HepG2 (cell line): ENCODE measurements around the gene ALDH3B1. TPM values are rescaled to one million over a fixed set of nuclear protein-coding genes. Genes with fewer than 3 reads are reported as not detected.

Source experiments
- CENPT ChIP-seq: sonication (generic); formaldehyde crosslinking; IDR thresholded peaks from 2 replicates; pipeline ENCODE4 v1.8.0; 2022; ENCODE audit warnings: low read depth, mild to moderate bottlenecking, moderate library complexity, missing genetic modification reagents
- DNMT1 ChIP-seq: sonication (generic); formaldehyde crosslinking; IDR thresholded peaks from 2 replicates; pipeline ENCODE4 v1.5.1; 2020; ENCODE audit warnings: mild to moderate bottlenecking, missing genetic modification reagents
- KAT8 ChIP-seq: IDR thresholded peaks from 2 replicates; pipeline ENCODE4 v1.6.1; 2016; ENCODE audit warnings: missing genetic modification reagents, missing compliant biosample characterization
- MIER2 ChIP-seq: IDR thresholded peaks from 2 replicates; pipeline ENCODE4 v1.6.1; 2016; ENCODE audit warnings: missing biosample characterization, missing genetic modification reagents
- MZF1 ChIP-seq: sonication (generic); formaldehyde crosslinking; IDR thresholded peaks from 2 replicates; pipeline ENCODE4 v1.8.1; 2023; ENCODE audit warnings: mild to moderate bottlenecking, missing genetic modification reagents, borderline replicate concordance
- NCOR1 ChIP-seq: fragments of 200-600 bp; sonication (generic); IDR thresholded peaks from 2 replicates; pipeline ENCODE4 v1.7.0; 2017; ENCODE audit warnings: antibody characterized with exemption, low read length, borderline replicate concordance
- NR2F6 ChIP-seq, 2 experiments: IDR thresholded peaks; 2 replicates each; pipeline ENCODE4 v1.6.1; 2016; ENCODE audit warnings: antibody characterized with exemption in 1 of 2, mild to moderate bottlenecking in 1 of 2
- PCBP1 ChIP-seq: fragments of 200-400 bp; formaldehyde crosslinking; IDR thresholded peaks from 2 replicates; pipeline ENCODE4 v1.6.1; 2017; ENCODE audit warnings: mild to moderate bottlenecking, low read depth, low read length, borderline replicate concordance
- SCMH1 ChIP-seq: sonication (generic); formaldehyde crosslinking; IDR thresholded peaks from 2 replicates; pipeline ENCODE4 v1.9.0; 2021; ENCODE audit warnings: missing genetic modification reagents, mild to moderate bottlenecking, borderline replicate concordance
- ZC3H13 ChIP-seq: sonication (generic); formaldehyde crosslinking; IDR thresholded peaks from 2 replicates; pipeline ENCODE4 v1.8.1; 2023; ENCODE audit warnings: mild to moderate bottlenecking, missing genetic modification reagents, moderate library complexity
- ZNF225 ChIP-seq: sonication (generic); formaldehyde crosslinking; IDR thresholded peaks from 2 replicates; pipeline ENCODE4 v1.4.0; 2020; ENCODE audit warnings: mild to moderate bottlenecking, missing genetic modification reagents
- ZNF615 ChIP-seq: sonication (generic); formaldehyde crosslinking; IDR thresholded peaks from 2 replicates; pipeline ENCODE4 v1.5.0; 2020; ENCODE audit warnings: mild to moderate bottlenecking, missing genetic modification reagents, borderline replicate concordance
- ZSCAN12 ChIP-seq: sonication (generic); formaldehyde crosslinking; IDR thresholded peaks from 2 replicates; pipeline ENCODE4 v1.9.0; 2021; ENCODE audit warnings: mild to moderate bottlenecking, missing genetic modification reagents
- polyA plus RNA-seq, 8 experiments: library from polyadenylated mRNA; depleted of rRNA in 3 of 8; stranded (reverse) in 7 of 8; unstranded in 1 of 8; fragments of >200 nt; fragmentation: Illumina TruSeq in 4 of 8; extraction: Trizol in 4 of 8; gene quantifications; 2 replicates each; pipeline versions ENCODE4 v1.2.1 to v1.2.3, GENCODE V29; 2011 to 2016; ENCODE audit warnings: low read depth in 4 of 8, missing spikeins in 1 of 8, mixed read lengths in 1 of 8; ENCODE audit not compliant: insufficient read depth in 1 of 8
- total RNA-seq, 5 experiments: library from RNA; depleted of rRNA; stranded (reverse); fragments of >200 nt; fragmentation: Illumina TruSeq; extraction: Trizol; gene quantifications; 2 replicates each; pipeline ENCODE4 v1.2.3, GENCODE V29; 2016; ENCODE audit warnings: low read depth in 1 of 5
- TF ChIP-seq, protein P1 (sequence below): sonication (generic); formaldehyde crosslinking; IDR thresholded peaks from 2 replicates; pipeline ENCODE4 v1.9.0; 2021; ENCODE audit warnings: missing genetic modification reagents, borderline replicate concordance
- TF ChIP-seq, protein P2 (sequence below): IDR thresholded peaks from 2 replicates; pipeline ENCODE4 v1.6.1; 2016; ENCODE audit warnings: low read depth, borderline replicate concordance
- TF ChIP-seq, protein P3 (sequence below): sonication (generic); formaldehyde crosslinking; IDR thresholded peaks from 2 replicates; pipeline ENCODE4 v1.8.1; 2023; ENCODE audit warnings: mild to moderate bottlenecking, moderate library complexity, missing genetic modification reagents
- TF ChIP-seq, protein P4 (sequence below): sonication (generic); formaldehyde crosslinking; IDR thresholded peaks from 2 replicates; pipeline ENCODE4 v1.4.0; 2020; ENCODE audit warnings: missing genetic modification reagents, mild to moderate bottlenecking, borderline replicate concordance
- TF ChIP-seq, protein P5 (sequence below): sonication (generic); formaldehyde crosslinking; IDR thresholded peaks from 2 replicates; pipeline ENCODE4 v1.8.0; 2022; ENCODE audit warnings: mild to moderate bottlenecking, missing genetic modification reagents, moderate library complexity
- TF ChIP-seq, protein P6 (sequence below), 2 experiments: sonication (generic) in 1 of 2; formaldehyde crosslinking in 1 of 2; IDR thresholded peaks; 2 replicates each; pipeline versions ENCODE4 v1.4.0 to v1.6.1; 2018 to 2020; ENCODE audit warnings: missing genetic modification reagents in 2 of 2, borderline replicate concordance in 1 of 2, low read depth in 1 of 2, mild to moderate bottlenecking in 1 of 2, missing biosample characterization in 1 of 2
- TF ChIP-seq, protein P7 (sequence below): sonication (generic); formaldehyde crosslinking; IDR thresholded peaks from 2 replicates; pipeline ENCODE4 v1.4.0; 2020; ENCODE audit warnings: missing genetic modification reagents

Gene ALDH3B1
- total and polyA plus RNA-seq, 2 of the 13 experiments (the other 11 are each of a cell fraction or from before 2014, with no cell fraction given), result 4.0 to 6.7 TPM

DNA sequence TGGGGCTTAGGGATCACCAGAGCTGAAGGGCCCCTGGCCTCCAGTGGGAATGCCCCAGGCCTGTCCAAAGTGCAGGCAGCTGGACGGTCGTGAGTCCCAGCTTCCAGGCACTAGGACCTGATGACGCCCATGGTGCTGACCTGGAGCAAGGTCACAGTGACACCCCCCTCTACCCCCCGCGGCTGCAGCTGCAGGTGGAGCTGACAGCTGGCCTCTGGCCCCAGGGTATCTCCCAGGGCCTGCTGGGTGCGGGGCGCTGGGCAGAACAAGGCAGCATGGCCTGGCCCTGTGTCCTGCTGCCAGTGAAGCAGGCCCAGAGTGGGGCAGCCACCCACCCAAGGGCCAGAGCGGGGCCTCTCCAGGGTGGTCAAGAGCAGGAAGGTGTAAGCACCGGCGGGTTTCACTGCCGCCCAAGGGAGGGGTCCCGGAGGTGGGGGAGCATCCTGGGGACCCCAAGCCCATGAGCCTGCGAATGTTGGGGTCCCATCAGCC, 28.1 kb downstream of the ALDH3B1 start (continued):
- TF ChIP-seq, protein P1, sequence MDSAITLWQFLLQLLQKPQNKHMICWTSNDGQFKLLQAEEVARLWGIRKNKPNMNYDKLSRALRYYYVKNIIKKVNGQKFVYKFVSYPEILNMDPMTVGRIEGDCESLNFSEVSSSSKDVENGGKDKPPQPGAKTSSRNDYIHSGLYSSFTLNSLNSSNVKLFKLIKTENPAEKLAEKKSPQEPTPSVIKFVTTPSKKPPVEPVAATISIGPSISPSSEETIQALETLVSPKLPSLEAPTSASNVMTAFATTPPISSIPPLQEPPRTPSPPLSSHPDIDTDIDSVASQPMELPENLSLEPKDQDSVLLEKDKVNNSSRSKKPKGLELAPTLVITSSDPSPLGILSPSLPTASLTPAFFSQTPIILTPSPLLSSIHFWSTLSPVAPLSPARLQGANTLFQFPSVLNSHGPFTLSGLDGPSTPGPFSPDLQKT (CRISPR knock-in tag), result no peak
- peak; percentile 95 for TF ChIP-seq ZC3H13 (CRISPR knock-in tag)
- TF ChIP-seq, protein P2, sequence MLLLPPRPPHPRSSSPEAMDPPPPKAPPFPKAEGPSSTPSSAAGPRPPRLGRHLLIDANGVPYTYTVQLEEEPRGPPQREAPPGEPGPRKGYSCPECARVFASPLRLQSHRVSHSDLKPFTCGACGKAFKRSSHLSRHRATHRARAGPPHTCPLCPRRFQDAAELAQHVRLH, result peak; percentile 84
- TF ChIP-seq, protein P3, sequence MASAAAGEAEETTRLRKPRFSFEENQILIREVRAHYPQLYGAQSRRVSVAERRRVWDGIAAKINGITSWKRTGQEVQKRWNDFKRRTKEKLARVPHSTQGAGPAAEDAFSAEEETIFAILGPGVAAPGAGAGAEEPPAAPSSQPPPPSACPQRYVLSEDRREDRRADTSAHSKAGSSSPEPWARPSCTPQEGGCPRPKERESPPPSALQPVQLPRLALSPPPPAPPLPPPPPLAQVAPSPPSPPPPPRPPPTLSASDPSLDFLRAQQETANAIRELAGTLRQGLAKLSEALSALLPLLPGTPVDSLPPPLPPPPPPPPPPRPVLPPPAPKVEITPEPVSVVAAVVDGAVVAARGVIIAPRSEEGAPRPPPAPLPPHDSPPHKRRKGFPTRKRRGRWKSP (CRISPR knock-in tag), result peak; percentile 85
- no peak for TF ChIP-seq ZNF615 (CRISPR knock-in tag)
- TF ChIP-seq SCMH1 (CRISPR knock-in tag), result no peak
- TF ChIP-seq NCOR1, result peak; percentile 88
- TF ChIP-seq, protein P4, sequence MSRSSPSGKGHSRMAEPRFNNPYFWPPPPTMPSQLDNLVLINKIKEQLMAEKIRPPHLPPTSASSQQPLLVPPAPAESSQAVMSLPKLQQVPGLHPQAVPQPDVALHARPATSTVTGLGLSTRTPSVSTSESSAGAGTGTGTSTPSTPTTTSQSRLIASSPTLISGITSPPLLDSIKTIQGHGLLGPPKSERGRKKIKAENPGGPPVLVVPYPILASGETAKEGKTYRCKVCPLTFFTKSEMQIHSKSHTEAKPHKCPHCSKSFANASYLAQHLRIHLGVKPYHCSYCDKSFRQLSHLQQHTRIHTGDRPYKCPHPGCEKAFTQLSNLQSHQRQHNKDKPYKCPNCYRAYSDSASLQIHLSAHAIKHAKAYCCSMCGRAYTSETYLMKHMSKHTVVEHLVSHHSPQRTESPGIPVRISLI (CRISPR knock-in tag), result peak; percentile 64; the same call in 1 of the 2 replicates
- TF ChIP-seq, protein P5, sequence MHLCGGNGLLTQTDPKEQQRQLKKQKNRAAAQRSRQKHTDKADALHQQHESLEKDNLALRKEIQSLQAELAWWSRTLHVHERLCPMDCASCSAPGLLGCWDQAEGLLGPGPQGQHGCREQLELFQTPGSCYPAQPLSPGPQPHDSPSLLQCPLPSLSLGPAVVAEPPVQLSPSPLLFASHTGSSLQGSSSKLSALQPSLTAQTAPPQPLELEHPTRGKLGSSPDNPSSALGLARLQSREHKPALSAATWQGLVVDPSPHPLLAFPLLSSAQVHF (CRISPR knock-in tag), result peak; percentile 89; the same call in 1 of the 2 replicates
- no peak for TF ChIP-seq CENPT (CRISPR knock-in tag)
- no peak for TF ChIP-seq ZNF225
- TF ChIP-seq, protein P6, sequence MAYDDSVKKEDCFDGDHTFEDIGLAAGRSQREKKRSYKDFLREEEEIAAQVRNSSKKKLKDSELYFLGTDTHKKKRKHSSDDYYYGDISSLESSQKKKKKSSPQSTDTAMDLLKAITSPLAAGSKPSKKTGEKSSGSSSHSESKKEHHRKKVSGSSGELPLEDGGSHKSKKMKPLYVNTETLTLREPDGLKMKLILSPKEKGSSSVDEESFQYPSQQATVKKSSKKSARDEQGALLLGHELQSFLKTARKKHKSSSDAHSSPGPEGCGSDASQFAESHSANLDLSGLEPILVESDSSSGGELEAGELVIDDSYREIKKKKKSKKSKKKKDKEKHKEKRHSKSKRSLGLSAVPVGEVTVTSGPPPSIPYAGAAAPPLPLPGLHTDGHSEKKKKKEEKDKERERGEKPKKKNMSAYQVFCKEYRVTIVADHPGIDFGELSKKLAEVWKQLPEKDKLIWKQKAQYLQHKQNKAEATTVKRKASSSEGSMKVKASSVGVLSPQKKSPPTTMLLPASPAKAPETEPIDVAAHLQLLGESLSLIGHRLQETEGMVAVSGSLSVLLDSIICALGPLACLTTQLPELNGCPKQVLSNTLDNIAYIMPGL (CRISPR knock-in tag; IDR thresholded peaks at IDR 0.05; ENCODE audit: borderline replicate concordance in 1 of 2, low read depth in 1 of 2), result peak; percentile 50 to 82; a peak in 3 of 4 replicates
- no peak for TF ChIP-seq MZF1 (CRISPR knock-in tag)
- TF ChIP-seq DNMT1 (CRISPR knock-in tag), result peak; percentile 91; the same call in 1 of the 2 replicates
- TF ChIP-seq PCBP1, result no peak
- TF ChIP-seq MIER2 (CRISPR knock-in tag), result peak; percentile 54; the same call in 1 of the 2 replicates
- TF ChIP-seq ZSCAN12 (CRISPR knock-in tag), result no peak
- TF ChIP-seq KAT8, result peak; percentile 74; the same call in 1 of the 2 replicates
- TF ChIP-seq, protein P7, sequence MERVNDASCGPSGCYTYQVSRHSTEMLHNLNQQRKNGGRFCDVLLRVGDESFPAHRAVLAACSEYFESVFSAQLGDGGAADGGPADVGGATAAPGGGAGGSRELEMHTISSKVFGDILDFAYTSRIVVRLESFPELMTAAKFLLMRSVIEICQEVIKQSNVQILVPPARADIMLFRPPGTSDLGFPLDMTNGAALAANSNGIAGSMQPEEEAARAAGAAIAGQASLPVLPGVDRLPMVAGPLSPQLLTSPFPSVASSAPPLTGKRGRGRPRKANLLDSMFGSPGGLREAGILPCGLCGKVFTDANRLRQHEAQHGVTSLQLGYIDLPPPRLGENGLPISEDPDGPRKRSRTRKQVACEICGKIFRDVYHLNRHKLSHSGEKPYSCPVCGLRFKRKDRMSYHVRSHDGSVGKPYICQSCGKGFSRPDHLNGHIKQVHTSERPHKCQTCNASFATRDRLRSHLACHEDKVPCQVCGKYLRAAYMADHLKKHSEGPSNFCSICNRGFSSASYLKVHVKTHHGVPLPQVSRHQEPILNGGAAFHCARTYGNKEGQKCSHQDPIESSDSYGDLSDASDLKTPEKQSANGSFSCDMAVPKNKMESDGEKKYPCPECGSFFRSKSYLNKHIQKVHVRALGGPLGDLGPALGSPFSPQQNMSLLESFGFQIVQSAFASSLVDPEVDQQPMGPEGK (CRISPR knock-in tag), result peak; percentile 100
- TF ChIP-seq NR2F6 (IDR thresholded peaks at IDR 0.05), result peak; percentile 97
- TF ChIP-seq NR2F6 (CRISPR knock-in tag; IDR thresholded peaks at IDR 0.05), result peak; percentile 100
